CD14-positive monocyte (primary cell): Measurements from ENCODE around the gene C22orf15. TPM values are rescaled to one million over a fixed set of nuclear protein-coding genes. Genes with fewer than 3 reads are reported as not detected.
A peak's percentile ranks its signal among the peaks of the same experiment; 100 is the strongest.
"Not testable (repeated sequence)": the region's sequence is repeated elsewhere in the genome, so short reads cannot be mapped to it uniquely, and the experiment has no call there.

Source experiments
- DNase-seq, 3 donors: peaks; one replicate each; pipeline ENCODE4 v3.0.0-alpha.2; 2011 to 2022
- H2AFZ ChIP-seq: 2 replicates; pipeline ENCODE4 v1.6.0; 2012; ENCODE audit warnings: mild to moderate bottlenecking, low read depth, low read length, inconsistent platforms; ENCODE audit not compliant: insufficient read depth, poor library complexity, severe bottlenecking
- H3K27ac ChIP-seq, 2 donors: 1 replicate in 1 of 2; 2 replicates in 1 of 2; pipeline ENCODE4 v1.5.1; 2012 to 2013; ENCODE audit warnings: low read length in 2 of 2, control low read depth in 1 of 2, inconsistent platforms in 1 of 2, low read depth in 1 of 2, mild to moderate bottlenecking in 1 of 2
- H3K27me3 ChIP-seq, 2 donors: one replicate each; pipeline versions ENCODE4 v1.6.0 to v1.6.1; 2011 to 2013; ENCODE audit warnings: low read length in 2 of 2; ENCODE audit not compliant: control insufficient read depth in 2 of 2, insufficient read depth in 2 of 2
- H3K36me3 ChIP-seq, 2 donors: replicated peaks in 1 of 2; 1 replicate in 1 of 2; 2 replicates in 1 of 2; pipeline versions ENCODE4 v1.5.1 to v1.6.1; 2012 to 2013; ENCODE audit warnings: low read length in 2 of 2, control low read depth in 1 of 2, inconsistent platforms in 1 of 2, mild to moderate bottlenecking in 1 of 2; ENCODE audit not compliant: insufficient read depth in 2 of 2, control insufficient read depth in 1 of 2
- H3K4me1 ChIP-seq, 2 donors: 1 replicate in 1 of 2; 2 replicates in 1 of 2; pipeline versions ENCODE4 v1.5.1 to v1.6.1; 2012 to 2013; ENCODE audit warnings: low read length in 2 of 2, control low read depth in 1 of 2, inconsistent platforms in 1 of 2, mild to moderate bottlenecking in 1 of 2, moderate library complexity in 1 of 2; ENCODE audit not compliant: insufficient read depth in 2 of 2, control insufficient read depth in 1 of 2
- H3K4me2 ChIP-seq: replicated peaks from 2 replicates; pipeline ENCODE3; 2012; ENCODE audit warnings: low read length, moderate library complexity, mild to moderate bottlenecking; ENCODE audit not compliant: poor library complexity, severe bottlenecking; ENCODE audit errors: extremely low read depth
- H3K4me3 ChIP-seq, 3 experiments: fragments of 200-600 bp in 1 of 3; sonication (generic) in 1 of 3; replicated peaks in 1 of 3; 1 replicate in 2 of 3; 2 replicates in 1 of 3; pipeline ENCODE4 v1.5.1; 2011 to 2013; ENCODE audit warnings: low read length in 3 of 3, mild to moderate bottlenecking in 3 of 3, control low read depth in 2 of 3, low read depth in 2 of 3, inconsistent platforms in 1 of 3, moderate library complexity in 1 of 3
- H3K79me2 ChIP-seq: 2 replicates; pipeline ENCODE4 v1.6.0; 2012; ENCODE audit warnings: mild to moderate bottlenecking, control low read depth, inconsistent platforms, low read length, moderate library complexity; ENCODE audit not compliant: insufficient read depth
- H3K9ac ChIP-seq: 2 replicates; pipeline ENCODE4 v1.6.0; 2017; ENCODE audit warnings: low read length, mild to moderate bottlenecking; ENCODE audit not compliant: insufficient read depth, poor library complexity, severe bottlenecking
- H3K9me3 ChIP-seq, 2 donors: replicated peaks in 1 of 2; 1 replicate in 1 of 2; 2 replicates in 1 of 2; pipeline versions ENCODE4 v1.5.1 to v1.6.1; 2012 to 2013; ENCODE audit warnings: low read length in 2 of 2, control low read depth in 1 of 2; ENCODE audit not compliant: control insufficient read depth in 1 of 2, insufficient read depth in 1 of 2
- H4K20me1 ChIP-seq: 2 replicates; pipeline ENCODE4 v1.6.0; 2012; ENCODE audit warnings: mild to moderate bottlenecking, low read length, control low read depth, moderate library complexity; ENCODE audit not compliant: insufficient read depth
- H3K27ac Mint-ChIP-seq, 7 donors: one replicate each; pipeline ENCODE4 v1.8.0; 2020; ENCODE audit warnings: mild to moderate bottlenecking in 7 of 7, mixed read lengths in 7 of 7, moderate library complexity in 6 of 7, inconsistent platforms in 2 of 7
- H3K27me3 Mint-ChIP-seq, 3 donors: one replicate each; pipeline ENCODE4 v1.8.0; 2021 to 2022; ENCODE audit warnings: low read depth in 3 of 3, mild to moderate bottlenecking in 3 of 3, mixed read lengths in 3 of 3, moderate library complexity in 3 of 3, inconsistent platforms in 1 of 3
- H3K36me3 Mint-ChIP-seq, 2 donors: one replicate each; pipeline ENCODE4 v1.8.0; 2020; ENCODE audit warnings: mixed read lengths in 2 of 2, inconsistent platforms in 1 of 2, mild to moderate bottlenecking in 1 of 2
- H3K4me1 Mint-ChIP-seq: one replicate; pipeline ENCODE4 v1.8.0; 2020; ENCODE audit warnings: mild to moderate bottlenecking, mixed read lengths
- H3K4me3 Mint-ChIP-seq, 2 donors: one replicate each; pipeline ENCODE4 v1.8.0; 2020; ENCODE audit warnings: mild to moderate bottlenecking in 2 of 2, mixed read lengths in 2 of 2, moderate library complexity in 1 of 2
- H3K9me3 Mint-ChIP-seq, 7 donors: one replicate each; pipeline ENCODE4 v1.8.0; 2020 to 2022; ENCODE audit warnings: mixed read lengths in 7 of 7, mild to moderate bottlenecking in 6 of 7, moderate library complexity in 6 of 7, inconsistent platforms in 2 of 7
- CTCF ChIP-seq: fragments of 200-600 bp; IDR thresholded peaks from one replicate; pipeline ENCODE4 v1.8.0; 2022; ENCODE audit warnings: antibody characterized with exemption, mild to moderate bottlenecking
- WGBS: methylation state at CpG from one replicate; pipeline ENCODE4 v1.1.5; 2013; ENCODE audit warnings: missing lambda C conversion rate; ENCODE audit not compliant: insufficient coverage; 5-methylcytosine and 5-hydroxymethylcytosine counted together
- intact Hi-C, 2 donors: fragments of 100-400 bp; cut with micrococcal nuclease; formaldehyde crosslinking; loops; one replicate each; pipeline versions ENCODE4 v1.15.0 to v1.15.1; 2023
- polyA plus RNA-seq, 3 donors: library from polyadenylated mRNA; depleted of rRNA in 1 of 3; unstranded in 2 of 3; stranded (reverse) in 1 of 3; fragments of 300-500 nt in 2 of 3; fragments of >200 nt in 1 of 3; fragmentation: Illumina TruSeq in 2 of 3; gene quantifications; 1 replicate in 2 of 3; 2 replicates in 1 of 3; pipeline ENCODE4 v1.2.3, GENCODE V29; 2012 to 2021

Gene C22orf15
- polyA plus RNA-seq, 3 donors: 0.29 TPM; not detected in 2

GRCh38 chr22:23722724-23723123, 40.1 kb upstream of the C22orf15 start:
- Mint-ChIP-seq H3K9me3 (no peaks in the 10 kb centered on the region), H3K4me3 (no peak overlapping the region), H3K27ac (no peak overlapping the region), H3K36me3 (no peaks in the 10 kb centered on the region), H3K4me1 (peaks cover 6% of the 10 kb centered on the region), H3K27me3 (peaks cover 0 to 1% (median 1%) of the 10 kb centered on the region in 3 donors)
- no peaks in the 10 kb centered on the region for H3K79me2 ChIP-seq
- no peak overlapping the region for H3K4me3 ChIP-seq
- WGBS: 92% methylated on average over 1 of the region's 2 CpGs
- H4K20me1 ChIP-seq: no peaks in the 10 kb centered on the region
- no peak for TF ChIP-seq CTCF
- no peak for DNase-seq
- no peaks in the 10 kb centered on the region for H3K27me3 ChIP-seq
- no peak overlapping the region for H2AFZ ChIP-seq
- no peak overlapping the region for H3K27ac ChIP-seq
- peaks cover 0 to 3% of the 10 kb centered on the region in 2 donors for H3K4me1 ChIP-seq
- no peak overlapping the region for H3K9ac ChIP-seq
- no peaks in the 10 kb centered on the region for H3K9me3 ChIP-seq
- H3K4me2 ChIP-seq: no peak overlapping the region
- intact Hi-C loops: no loop called here
- H3K36me3 ChIP-seq: no peaks in the 10 kb centered on the region

DNA sequence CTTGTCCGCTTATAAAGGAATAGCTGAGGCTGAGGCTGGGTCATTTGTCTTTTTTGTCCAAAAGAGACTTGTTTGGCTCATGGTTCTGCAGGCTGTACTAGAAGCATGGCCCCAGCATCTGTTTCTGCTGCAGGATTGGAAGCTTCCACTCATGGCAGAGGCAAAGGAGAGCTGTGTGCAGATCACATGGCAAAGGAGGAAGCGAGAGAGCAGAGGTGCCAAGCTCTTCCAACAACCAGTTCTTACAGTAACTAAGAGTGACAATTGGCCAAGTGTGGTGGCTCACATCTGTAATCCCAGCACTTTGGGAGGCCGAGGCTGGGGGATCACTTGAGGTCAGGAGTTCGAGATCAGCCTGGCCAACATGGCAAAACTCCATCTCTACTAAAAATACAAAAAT, 34.7 kb upstream of the C22orf15 start:
- not testable (repeated sequence) for H3K27me3 Mint-ChIP-seq

More for the DNA sequence above, 34.7 kb upstream of the C22orf15 start:
- H3K4me1 Mint-ChIP-seq, H3K27me3 ChIP-seq, H2AFZ ChIP-seq, intact Hi-C loops, H3K27ac ChIP-seq, H3K79me2 ChIP-seq, H4K20me1 ChIP-seq, H3K36me3 Mint-ChIP-seq, DNase-seq, H3K4me3 ChIP-seq, H3K9me3 ChIP-seq, H3K4me2 ChIP-seq, H3K4me3 Mint-ChIP-seq, H3K9ac ChIP-seq, H3K9me3 Mint-ChIP-seq, H3K4me1 ChIP-seq, H3K36me3 ChIP-seq: not testable (repeated sequence)
- WGBS: 33% methylated on average over 1 of the region's 4 CpGs
- peak overlapping the region in 3 of 7 donors; percentile 21 to 63 (median 33) for H3K27ac Mint-ChIP-seq
